ENCODE results near the gene SOX6. TPM values are rescaled to one million over a fixed set of nuclear protein-coding genes. Genes with fewer than 3 reads are reported as not detected.

The SOX6 gene
- total RNA-seq, 1 experiment from 2014 or later: 7.9 TPM

DNA sequence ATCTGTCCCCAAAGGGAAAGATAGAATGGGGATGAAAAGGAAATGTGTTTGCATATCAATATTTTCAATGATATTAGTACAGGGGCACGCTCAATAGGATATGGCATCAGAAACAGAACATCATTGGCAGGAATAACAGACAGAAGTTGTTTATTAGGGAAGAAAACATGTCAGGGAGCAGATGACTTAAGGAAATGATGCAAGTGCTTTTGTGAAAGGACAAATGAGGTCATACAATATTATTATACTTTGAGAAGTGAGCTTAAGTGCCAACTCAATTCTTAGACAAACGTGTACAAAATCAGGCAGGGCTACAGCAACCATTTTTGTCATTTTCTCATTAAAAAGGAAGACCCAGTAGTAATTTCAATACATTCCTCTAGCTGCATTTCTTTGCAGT is 388.4 kb downstream of the SOX6 start:
- Histone ChIP-seq H3K27me3 (no peaks in the 10 kb centered on the region), H3K4me3 (no peak overlapping the region), H3K9me3 (replicated peaks) (no peaks in the 10 kb centered on the region), H3K36me3 (no peaks in the 10 kb centered on the region), H3K27ac (no peak overlapping the region), H3K4me1 (peaks cover 3% of the 10 kb centered on the region; the same call in 1 of the 2 replicates)
- no peak for DNase-seq

- H3K4me3 ChIP-seq: no peak overlapping the region
- no peaks in the 10 kb centered on the region for H3K27me3 ChIP-seq
- DNase-seq: no peak
- H3K27ac ChIP-seq: no peak overlapping the region
- H3K36me3 ChIP-seq: no peaks in the 10 kb centered on the region
- H3K9me3 ChIP-seq (replicated peaks): no peaks in the 10 kb centered on the region
- peaks cover 3% of the 10 kb centered on the region; the same call in 1 of the 2 replicates for H3K4me1 ChIP-seq
Measured at GRCh38 chr11:15967166-15967565, 389.2 kb downstream of the SOX6 start.

GRCh38 chr11:15965562-15966250 is 390.6 kb downstream of the SOX6 start:
- no peak overlapping the region for H3K4me3 ChIP-seq
- no peak for DNase-seq
- no peak overlapping the region for H3K27ac ChIP-seq
- no peaks in the 10 kb centered on the region for H3K36me3 ChIP-seq
- H3K4me1 ChIP-seq: peaks cover 3% of the 10 kb centered on the region; the same call in 1 of the 2 replicates
- H3K27me3 ChIP-seq: no peaks in the 10 kb centered on the region
- no peaks in the 10 kb centered on the region for H3K9me3 ChIP-seq (replicated peaks)

DNA sequence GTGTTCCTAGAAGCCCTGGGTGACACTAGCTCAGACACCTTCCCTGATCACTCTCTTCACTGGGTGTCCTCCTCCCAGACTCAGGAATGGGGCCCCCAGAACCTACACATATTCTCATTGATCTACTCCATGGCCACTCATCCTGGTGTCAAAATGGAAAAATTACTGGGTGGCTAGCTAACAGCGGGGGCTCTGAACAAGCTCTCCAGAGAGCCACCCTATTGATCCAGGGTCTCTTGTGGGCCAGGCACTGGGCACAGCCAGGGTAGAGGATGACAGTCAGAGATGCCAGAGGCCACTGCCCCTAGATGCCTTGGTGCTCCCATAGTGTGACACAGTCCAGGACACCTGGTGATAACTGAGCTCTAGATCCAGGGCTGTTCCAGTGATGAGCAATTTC is 393.1 kb downstream of the SOX6 start:
- Histone ChIP-seq H3K4me1 (no peaks in the 10 kb centered on the region), H3K9me3 (replicated peaks) (no peaks in the 10 kb centered on the region), H3K4me3 (no peak overlapping the region), H3K36me3 (no peaks in the 10 kb centered on the region), H3K27me3 (no peaks in the 10 kb centered on the region), H3K27ac (no peak overlapping the region)
- DNase-seq: no peak

GRCh38 chr11:15958910-15959309 is 397.4 kb downstream of the SOX6 start:
- no peaks in the 10 kb centered on the region for H3K27me3 ChIP-seq
- H3K27ac ChIP-seq: no peak overlapping the region
- H3K36me3 ChIP-seq: no peaks in the 10 kb centered on the region
- no peak for DNase-seq
- no peak overlapping the region for H3K4me3 ChIP-seq
- no peaks in the 10 kb centered on the region for H3K4me1 ChIP-seq
- no peaks in the 10 kb centered on the region for H3K9me3 ChIP-seq (replicated peaks)

DNA sequence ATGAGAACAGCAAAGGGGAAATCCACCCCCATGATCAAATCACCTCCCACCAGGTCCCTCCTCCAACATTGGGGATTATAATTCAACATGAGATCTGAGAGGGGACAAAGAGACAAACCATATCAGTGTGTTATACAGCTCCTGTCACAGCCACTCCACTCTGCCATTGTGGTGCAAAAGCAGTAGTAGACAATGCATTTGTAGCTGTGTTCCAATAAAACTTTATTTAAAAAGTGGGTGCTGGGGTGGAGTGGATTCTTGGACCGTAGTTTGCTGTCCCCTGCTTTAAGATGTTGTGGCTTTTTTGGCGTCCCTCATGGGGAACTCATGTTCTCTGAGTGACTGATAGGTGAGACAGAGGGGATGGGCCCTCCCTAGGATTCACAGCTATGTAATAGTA is 399.1 kb downstream of the SOX6 start:
- Histone ChIP-seq H3K9me3 (replicated peaks) (no peaks in the 10 kb centered on the region), H3K4me3 (no peak overlapping the region), H3K27me3 (no peaks in the 10 kb centered on the region), H3K27ac (no peak overlapping the region), H3K36me3 (no peaks in the 10 kb centered on the region), H3K4me1 (no peaks in the 10 kb centered on the region)
- no peak for DNase-seq

DNA sequence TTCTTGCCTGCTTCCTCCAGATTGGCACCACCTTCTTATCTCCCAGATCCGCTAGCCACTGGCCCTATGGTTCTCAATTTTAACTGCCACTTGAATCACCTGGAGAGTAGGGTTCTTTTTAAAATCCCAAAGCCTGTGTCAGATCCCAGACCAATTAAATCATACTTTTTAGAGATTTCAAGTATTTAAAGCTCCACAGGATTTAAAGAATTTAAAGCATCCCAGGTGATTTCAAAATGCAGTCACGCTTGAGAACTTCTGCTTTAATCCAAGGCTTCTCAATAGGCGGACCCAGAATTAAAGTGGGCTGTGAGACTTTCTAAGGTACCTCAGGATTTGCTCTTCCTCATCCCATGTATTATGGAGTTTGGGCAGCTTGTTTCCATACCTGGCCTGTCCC is 400.0 kb downstream of the SOX6 start:
- no peak overlapping the region for H3K27ac ChIP-seq
- H3K27me3 ChIP-seq: no peaks in the 10 kb centered on the region
- no peaks in the 10 kb centered on the region for H3K9me3 ChIP-seq (replicated peaks)
- H3K4me3 ChIP-seq: no peak overlapping the region
- no peaks in the 10 kb centered on the region for H3K36me3 ChIP-seq
- DNase-seq: no peak
- no peaks in the 10 kb centered on the region for H3K4me1 ChIP-seq

DNA sequence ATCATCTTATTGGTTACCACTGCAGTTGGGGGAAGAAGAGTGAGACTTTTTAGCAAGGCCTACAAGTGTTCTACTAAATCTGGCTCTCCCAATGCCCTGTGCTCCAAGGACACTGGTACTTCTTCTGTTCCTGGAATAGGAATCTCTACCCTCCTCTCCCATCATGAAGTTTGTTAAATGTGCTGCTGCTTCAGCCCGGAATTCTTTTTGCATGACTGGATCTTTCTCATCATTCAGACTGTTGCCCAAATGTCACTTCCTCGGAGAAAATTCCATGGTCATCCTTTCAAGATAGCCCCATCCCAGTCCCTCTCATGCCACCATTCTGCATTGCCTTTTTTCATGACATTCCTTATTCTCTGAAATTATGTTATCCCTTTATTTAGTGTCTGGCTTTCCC is 400.8 kb downstream of the SOX6 start:
- Histone ChIP-seq H3K4me1 (no peaks in the 10 kb centered on the region), H3K27me3 (no peaks in the 10 kb centered on the region), H3K9me3 (replicated peaks) (no peaks in the 10 kb centered on the region), H3K27ac (no peak overlapping the region), H3K36me3 (no peaks in the 10 kb centered on the region), H3K4me3 (no peak overlapping the region)
- no peak for DNase-seq

GRCh38 chr11:15947681-15948648 is 408.4 kb downstream of the SOX6 start:
- H3K27ac ChIP-seq: no peak overlapping the region
- DNase-seq: no peak
- H3K36me3 ChIP-seq: no peaks in the 10 kb centered on the region
- no peaks in the 10 kb centered on the region for H3K4me1 ChIP-seq
- no peak overlapping the region for H3K4me3 ChIP-seq
- no peaks in the 10 kb centered on the region for H3K27me3 ChIP-seq
- no peaks in the 10 kb centered on the region; the same call in 1 of the 2 replicates for H3K9me3 ChIP-seq (replicated peaks)

- Histone ChIP-seq H3K4me3 (no peak overlapping the region), H3K9me3 (replicated peaks) (no peaks in the 10 kb centered on the region; the same call in 1 of the 2 replicates), H3K27me3 (no peaks in the 10 kb centered on the region), H3K36me3 (no peaks in the 10 kb centered on the region), H3K27ac (no peak overlapping the region), H3K4me1 (no peaks in the 10 kb centered on the region)
- no peak for DNase-seq
Measured at GRCh38 chr11:15945726-15946125, 410.6 kb downstream of the SOX6 start.

DNA sequence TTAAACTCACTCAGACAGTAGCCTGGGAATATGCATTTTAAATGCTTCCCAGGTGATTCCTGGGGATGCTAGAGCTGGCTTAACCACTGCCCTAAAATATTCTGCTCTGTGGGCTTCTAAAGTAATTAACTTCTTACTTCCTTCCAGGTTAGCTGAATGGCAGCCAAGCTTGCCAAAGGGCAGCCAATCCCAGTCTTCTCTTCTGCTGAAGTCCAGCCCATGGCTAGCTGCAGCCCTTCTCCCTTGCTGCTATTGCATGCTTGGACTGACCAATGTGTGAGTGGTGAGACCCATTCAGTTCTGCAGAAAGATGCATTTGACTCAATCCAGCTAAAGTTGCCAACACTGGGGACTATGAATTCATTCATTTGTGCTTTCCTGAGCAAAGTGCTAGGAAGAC is 411.9 kb downstream of the SOX6 start:
- Histone ChIP-seq H3K9me3 (replicated peaks) (no peaks in the 10 kb centered on the region; the same call in 1 of the 2 replicates), H3K4me1 (no peaks in the 10 kb centered on the region), H3K36me3 (no peaks in the 10 kb centered on the region), H3K27me3 (no peaks in the 10 kb centered on the region), H3K4me3 (no peak overlapping the region), H3K27ac (no peak overlapping the region)
- DNase-seq: no peak

DNA sequence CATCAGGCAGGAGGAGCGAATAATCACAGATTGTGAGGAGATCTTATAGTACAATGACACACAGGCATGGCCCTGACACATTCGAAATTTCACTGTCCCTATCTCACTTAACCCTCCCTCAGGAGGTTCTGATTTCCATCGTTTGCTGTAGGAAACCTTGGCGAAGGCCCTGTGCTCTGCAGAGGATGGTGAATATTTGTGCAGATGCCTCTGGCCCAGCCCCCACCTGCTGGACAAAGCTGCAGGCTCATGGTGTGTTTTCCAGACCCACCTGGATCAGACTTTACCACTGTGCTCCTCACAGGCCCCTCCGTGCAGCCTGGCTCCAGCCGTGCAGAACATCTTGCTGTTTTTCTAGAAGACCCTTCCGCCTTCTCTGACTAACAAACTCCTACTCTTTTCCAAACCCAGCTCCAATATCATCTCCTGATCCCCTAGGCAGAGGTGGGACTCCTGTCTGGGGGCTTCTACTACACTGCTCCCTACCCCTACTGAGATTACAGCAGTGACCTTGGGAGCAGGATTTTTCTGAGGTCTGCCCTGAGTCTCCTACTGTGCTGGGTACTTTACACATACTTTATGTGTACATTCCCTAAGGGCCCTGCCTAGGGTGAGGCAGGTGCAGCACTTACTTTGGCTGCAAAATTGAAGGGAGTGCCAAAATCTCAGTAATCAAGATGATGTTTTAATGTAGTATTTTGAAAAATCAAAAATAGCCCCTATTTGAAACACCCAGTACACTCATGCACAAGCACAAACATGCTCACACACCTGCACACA is 412.7 kb downstream of the SOX6 start:
- Histone ChIP-seq H3K36me3 (no peaks in the 10 kb centered on the region), H3K27me3 (no peaks in the 10 kb centered on the region), H3K4me3 (no peak overlapping the region), H3K4me1 (no peaks in the 10 kb centered on the region), H3K27ac (no peak overlapping the region), H3K9me3 (replicated peaks) (no peaks in the 10 kb centered on the region; the same call in 1 of the 2 replicates)
- no peak for DNase-seq

GRCh38 chr11:15942936-15943335 is 413.4 kb downstream of the SOX6 start:
- Histone ChIP-seq H3K36me3 (no peaks in the 10 kb centered on the region), H3K27ac (no peak overlapping the region), H3K4me3 (no peak overlapping the region), H3K9me3 (replicated peaks) (no peaks in the 10 kb centered on the region; the same call in 1 of the 2 replicates), H3K4me1 (no peaks in the 10 kb centered on the region), H3K27me3 (no peaks in the 10 kb centered on the region)
- no peak for DNase-seq

DNA sequence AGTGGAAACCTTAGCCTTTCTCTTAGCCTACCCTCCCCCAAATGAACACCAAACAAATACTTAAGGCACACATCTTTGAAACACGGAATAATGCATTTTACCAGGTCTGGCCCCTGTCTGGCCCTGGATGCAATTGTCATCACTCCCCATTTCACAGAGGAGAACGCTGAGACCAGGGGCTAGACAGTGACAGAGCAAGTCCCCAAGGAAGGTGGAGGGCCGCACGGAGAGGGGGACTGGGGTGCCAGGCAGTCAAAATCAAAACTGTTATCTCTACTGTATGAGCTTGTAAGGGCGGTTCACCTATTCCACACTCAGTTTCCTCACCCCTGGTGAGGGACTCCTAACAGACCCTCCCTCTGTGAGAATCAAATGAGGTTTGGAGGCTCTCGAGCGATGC is 414.2 kb downstream of the SOX6 start:
- Histone ChIP-seq H3K36me3 (no peaks in the 10 kb centered on the region), H3K27me3 (no peaks in the 10 kb centered on the region), H3K4me3 (no peak overlapping the region), H3K4me1 (no peaks in the 10 kb centered on the region), H3K27ac (no peak overlapping the region), H3K9me3 (replicated peaks) (no peaks in the 10 kb centered on the region; the same call in 1 of the 2 replicates)
- no peak for DNase-seq

Data from SJCRH30 (cell line).